GM19193 (cell line): ENCODE results near the gene NAGA.

ENCODE experiments used
- POLR2A ChIP-seq: IDR thresholded peaks from 4 replicates; pipeline ENCODE4 v1.6.1; 2011; ENCODE audit not compliant: insufficient read depth, insufficient read length; ENCODE audit errors: extremely low read depth

Gene NAGA

GRCh38 chr22:42070517-42071422 lies at the start of gene NAGA:
NAGA (minus strand) TSS chr22:42070812; CDS start chr22:42070297, 515 bp downstream.
- peak; percentile 80 for TF ChIP-seq POLR2A

GRCh38 chr22:42116848-42117424 lies 46.3 kb upstream of the NAGA start:
- no peak for TF ChIP-seq POLR2A

GRCh38 chr22:42114721-42115120 lies 44.1 kb upstream of the NAGA start:
- no peak for TF ChIP-seq POLR2A

GRCh38 chr22:42111798-42112197 lies 41.2 kb upstream of the NAGA start:
- TF ChIP-seq POLR2A = no peak

GRCh38 chr22:42108848-42109247 lies 38.2 kb upstream of the NAGA start:
- TF ChIP-seq POLR2A = no peak

GRCh38 chr22:42101199-42101598 lies 30.6 kb upstream of the NAGA start:
- no peak for TF ChIP-seq POLR2A

GRCh38 chr22:42091455-42091782 lies 20.8 kb upstream of the NAGA start:
- no peak for TF ChIP-seq POLR2A

- TF ChIP-seq POLR2A = peak; percentile 92
Observed at GRCh38 chr22:42090596-42091454, 20.2 kb upstream of the NAGA start, which contains the start of gene NDUFA6. NDUFA6 (minus strand) TSS chr22:42090772; CDS start chr22:42090744, 28 bp downstream.

GRCh38 chr22:42086051-42086450 lies 15.4 kb upstream of the NAGA start:
- no peak for TF ChIP-seq POLR2A

GRCh38 chr22:42084874-42085273 lies 14.3 kb upstream of the NAGA start:
- TF ChIP-seq POLR2A = no peak

- no peak for TF ChIP-seq POLR2A
Observed at GRCh38 chr22:42083119-42083518, 12.5 kb upstream of the NAGA start.

GRCh38 chr22:42080287-42080686 lies 9.7 kb upstream of the NAGA start:
- TF ChIP-seq POLR2A = no peak

- peak; percentile 78 for TF ChIP-seq POLR2A
Observed at GRCh38 chr22:42079319-42080251, 9.0 kb upstream of the NAGA start, which contains the start of gene SMDT1. SMDT1 (plus strand) TSS chr22:42079700; CDS start chr22:42079769, 69 bp downstream.
